Mammary epithelial cell (primary cell): ENCODE results near the gene PROK2.

Source experiments
- EZH2 ChIP-seq: IDR thresholded peaks from 2 replicates; pipeline ENCODE4 v1.6.1; 2012; ENCODE audit warnings: low read length, inconsistent platforms, borderline replicate concordance
- TF ChIP-seq, protein P1 (sequence below), 2 donors: IDR thresholded peaks in 1 of 2; conservative IDR thresholded peaks in 1 of 2; 2 replicates each; pipeline ENCODE4 v1.5.1; 2011 to 2012; ENCODE audit warnings: inconsistent platforms in 2 of 2, low read length in 2 of 2, mild to moderate bottlenecking in 2 of 2, control low read depth in 1 of 2, low read depth in 1 of 2; ENCODE audit not compliant: insufficient read depth in 1 of 2; ENCODE audit errors: extremely low read depth in 1 of 2

DNA sequence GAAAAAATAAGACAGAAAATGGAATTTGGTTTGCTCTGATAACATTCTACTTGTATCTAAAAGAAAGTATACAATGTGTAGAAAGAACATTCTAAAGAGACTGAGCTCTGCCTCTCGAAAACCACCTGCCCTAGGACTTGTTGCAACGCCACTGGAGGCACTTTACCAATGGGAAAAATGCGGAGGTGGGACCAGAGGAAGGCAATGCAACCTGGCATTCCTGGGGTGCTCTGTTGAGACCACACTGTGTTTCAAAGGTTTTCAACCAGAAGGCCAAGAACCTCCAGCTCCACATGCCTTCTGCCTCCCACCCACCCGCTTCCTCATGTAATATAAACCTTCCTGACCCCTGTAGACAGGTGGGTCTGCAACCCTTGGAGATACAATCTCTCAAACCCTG, 4.5 kb downstream of the PROK2 start:
- TF ChIP-seq, protein P1, sequence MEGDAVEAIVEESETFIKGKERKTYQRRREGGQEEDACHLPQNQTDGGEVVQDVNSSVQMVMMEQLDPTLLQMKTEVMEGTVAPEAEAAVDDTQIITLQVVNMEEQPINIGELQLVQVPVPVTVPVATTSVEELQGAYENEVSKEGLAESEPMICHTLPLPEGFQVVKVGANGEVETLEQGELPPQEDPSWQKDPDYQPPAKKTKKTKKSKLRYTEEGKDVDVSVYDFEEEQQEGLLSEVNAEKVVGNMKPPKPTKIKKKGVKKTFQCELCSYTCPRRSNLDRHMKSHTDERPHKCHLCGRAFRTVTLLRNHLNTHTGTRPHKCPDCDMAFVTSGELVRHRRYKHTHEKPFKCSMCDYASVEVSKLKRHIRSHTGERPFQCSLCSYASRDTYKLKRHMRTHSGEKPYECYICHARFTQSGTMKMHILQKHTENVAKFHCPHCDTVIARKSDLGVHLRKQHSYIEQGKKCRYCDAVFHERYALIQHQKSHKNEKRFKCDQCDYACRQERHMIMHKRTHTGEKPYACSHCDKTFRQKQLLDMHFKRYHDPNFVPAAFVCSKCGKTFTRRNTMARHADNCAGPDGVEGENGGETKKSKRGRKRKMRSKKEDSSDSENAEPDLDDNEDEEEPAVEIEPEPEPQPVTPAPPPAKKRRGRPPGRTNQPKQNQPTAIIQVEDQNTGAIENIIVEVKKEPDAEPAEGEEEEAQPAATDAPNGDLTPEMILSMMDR (conservative IDR thresholded peaks at IDR 0.05 in 1 of 2, IDR thresholded peaks at IDR 0.05 in 1 of 2; ENCODE audit: extremely low read depth in 1 of 2, insufficient read depth in 1 of 2, low read depth in 1 of 2, low read length in 2 of 2): no peak
- TF ChIP-seq EZH2: no peak
